Uterus (tissue), 4 donors: ENCODE results near the gene SCN3A. TPM values are rescaled to one million over a fixed set of nuclear protein-coding genes. Genes with fewer than 3 reads are reported as not detected.

Experiments used
- DNase-seq, 2 donors: peaks; one replicate each; pipeline ENCODE4 v3.0.0-alpha.2; 2019 to 2020
- H3K27ac ChIP-seq, 2 donors: fragments of 200-600 bp; sonication (generic); 1 replicate in 1 of 2; 2 replicates in 1 of 2; pipeline ENCODE4 v1.5.1; 2016 to 2018
- H3K27me3 ChIP-seq, 2 donors: fragments of 200-600 bp; sonication (generic); one replicate each; pipeline ENCODE4 v1.5.1; 2018 to 2019; ENCODE audit warnings: control low read depth in 1 of 2
- H3K36me3 ChIP-seq, 2 donors: fragments of 200-600 bp; sonication (generic); one replicate each; pipeline ENCODE4 v1.5.1; 2019; ENCODE audit warnings: control low read depth in 1 of 2
- H3K4me1 ChIP-seq, 2 donors: fragments of 200-600 bp; sonication (generic); one replicate each; pipeline ENCODE4 v1.5.1; 2018 to 2019; ENCODE audit warnings: control low read depth in 1 of 2
- H3K4me3 ChIP-seq, 2 donors: fragments of 200-600 bp; sonication (generic); 1 replicate in 1 of 2; 2 replicates in 1 of 2; pipeline ENCODE4 v1.5.1; 2018 to 2019; ENCODE audit warnings: mild to moderate bottlenecking in 1 of 2
- H3K9me3 ChIP-seq, 2 donors: fragments of 200-600 bp; sonication (generic); one replicate each; pipeline ENCODE4 v1.5.1; 2019; ENCODE audit warnings: control low read depth in 1 of 2
- CTCF ChIP-seq, 4 experiments: fragments of 200-600 bp in 2 of 4; fragments of 450-650 bp in 2 of 4; sonication (generic) in 2 of 4; IDR thresholded peaks; one replicate each; pipeline ENCODE4 v1.5.1; 2016 to 2019; ENCODE audit warnings: antibody characterized with exemption in 4 of 4, mild to moderate bottlenecking in 2 of 4, moderate library complexity in 1 of 4
- POLR2A ChIP-seq, 2 donors: fragments of 450-650 bp; IDR thresholded peaks; one replicate each; pipeline ENCODE4 v1.6.1; 2016; ENCODE audit warnings: antibody characterized with exemption in 2 of 2, mild to moderate bottlenecking in 1 of 2, moderate library complexity in 1 of 2
- intact Hi-C: fragments of 100-400 bp; cut with DNase I; formaldehyde crosslinking; loops from one replicate; pipeline ENCODE4 v1.15.1; 2023; ENCODE audit warnings: low total_unique reads
- total RNA-seq, 4 donors: library from RNA; depleted of rRNA in 3 of 4; stranded (reverse); fragments of >200 nt in 3 of 4; gene quantifications; one replicate each; pipeline versions ENCODE4 v1.1.0 to v1.2.4, GENCODE V29; 2014 to 2023
- donor health status: DM: yes; HTN: yes; CAD: no.

SCN3A gene
- 10 to 100 TPM in 1 of 4 donors, 1 to 10 TPM in 3; 2.4 to 18.4 (median 5.2) TPM for total RNA-seq

- DNase-seq = no peak
- Histone ChIP-seq H3K36me3 (no peaks in the 10 kb centered on the region), H3K27ac (no peak within 1 kb of the TSS), H3K27me3 (no peaks in the 10 kb centered on the region), H3K4me1 (no peaks in the 10 kb centered on the region), H3K9me3 (no peaks in the 10 kb centered on the region), H3K4me3 (no peak within 1 kb of the TSS)
- intact Hi-C loops = no loop called here
- TF ChIP-seq POLR2A (IDR thresholded peaks at IDR 0.05) (no peak), CTCF (IDR thresholded peaks at IDR 0.05) (peak in 3 of 4 experiments; percentile 27 to 57 (median 41))
Observed at GRCh38 chr2:165203689-165204559, at the start of gene SCN3A. SCN3A (minus strand) TSS chr2:165204050; CDS start chr2:165176394, 27,656 bp downstream.

- Histone ChIP-seq H3K4me1 (no peaks in the 10 kb centered on the region), H3K27ac (no peak overlapping the region), H3K4me3 (no peak overlapping the region), H3K36me3 (no peaks in the 10 kb centered on the region), H3K27me3 (no peaks in the 10 kb centered on the region), H3K9me3 (no peaks in the 10 kb centered on the region)
- intact Hi-C loops = no loop called here
- TF ChIP-seq POLR2A (IDR thresholded peaks at IDR 0.05) = no peak
- no peak for TF ChIP-seq CTCF (IDR thresholded peaks at IDR 0.05)
- no peak for DNase-seq
Observed at GRCh38 chr2:165253178-165253577, 49.3 kb upstream of the SCN3A start.

- intact Hi-C loops = no loop called here
- Histone ChIP-seq H3K4me1 (no peaks in the 10 kb centered on the region), H3K27ac (no peak overlapping the region), H3K9me3 (no peaks in the 10 kb centered on the region), H3K4me3 (no peak overlapping the region), H3K27me3 (no peaks in the 10 kb centered on the region), H3K36me3 (no peaks in the 10 kb centered on the region)
- no peak for DNase-seq
- TF ChIP-seq CTCF (IDR thresholded peaks at IDR 0.05) (no peak), POLR2A (IDR thresholded peaks at IDR 0.05) (no peak)
Observed at GRCh38 chr2:165251366-165251765, 47.5 kb upstream of the SCN3A start.

DNA sequence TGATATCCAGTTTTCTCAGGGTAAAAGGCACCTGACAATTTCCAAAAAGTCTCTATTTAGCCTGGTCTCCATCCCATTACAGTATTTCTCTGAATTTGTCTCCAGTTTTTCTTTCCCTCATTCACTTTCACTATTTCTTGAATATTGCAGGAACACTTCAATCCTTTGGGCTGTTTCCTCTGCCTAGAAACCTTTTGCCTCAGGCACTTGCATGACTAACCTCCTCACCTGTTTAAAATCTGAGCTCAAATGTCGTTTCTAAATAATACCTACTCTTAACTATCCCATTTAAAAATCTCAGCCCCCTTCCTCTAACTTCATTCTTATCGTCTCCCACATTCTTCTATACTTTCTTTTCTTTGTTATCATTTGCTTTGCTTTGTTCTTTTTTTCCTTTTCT lies 44.4 kb upstream of the SCN3A start:
- Histone ChIP-seq H3K9me3 (no peaks in the 10 kb centered on the region), H3K36me3 (no peaks in the 10 kb centered on the region), H3K27me3 (no peaks in the 10 kb centered on the region), H3K27ac (no peak overlapping the region), H3K4me3 (no peak overlapping the region), H3K4me1 (no peaks in the 10 kb centered on the region)
- TF ChIP-seq CTCF (IDR thresholded peaks at IDR 0.05) = no peak
- no peak for TF ChIP-seq POLR2A (IDR thresholded peaks at IDR 0.05)
- intact Hi-C loops = no loop called here
- no peak for DNase-seq

GRCh38 chr2:165245081-165245793 lies 41.4 kb upstream of the SCN3A start:
- TF ChIP-seq POLR2A (IDR thresholded peaks at IDR 0.05) (no peak), CTCF (IDR thresholded peaks at IDR 0.05) (no peak)
- no peaks in the 10 kb centered on the region for H3K9me3 ChIP-seq
- no peaks in the 10 kb centered on the region for H3K27me3 ChIP-seq
- intact Hi-C loops = no loop called here
- no peaks in the 10 kb centered on the region for H3K4me1 ChIP-seq
- no peak for DNase-seq
- H3K4me3 ChIP-seq = no peak overlapping the region
- no peak overlapping the region for H3K27ac ChIP-seq
- H3K36me3 ChIP-seq = no peaks in the 10 kb centered on the region
